IMR-90 (cell line): ENCODE measurements around the gene SETD3. TPM values are rescaled to one million over a fixed set of nuclear protein-coding genes. Genes with fewer than 3 reads are reported as not detected.

Source experiments
- ATAC-seq: fragments of 200-7000 bp; cut with Tn5 transposase; 2 replicates; pipeline ENCODE4 v1.9.1; 2020; ENCODE audit warnings: low read depth, mild to moderate bottlenecking, moderate library complexity
- BruUV-seq: library from RNA; stranded (reverse); fragments of 400-500 nt; replicated peaks from 2 replicates; lab custom pipeline; 2021; lab: Mats Ljungman, UMichigan
- CTCF ChIA-PET: fragments of 300-600 bp; formaldehyde crosslinking; extraction: SDS; loops from one replicate; lab custom pipeline; 2021; ENCODE audit warnings: antibody characterized with exemption; lab: Yijun Ruan, JAX
- POLR2A ChIA-PET: fragments of 300-600 bp; sonication (Branson Sonifier 250); formaldehyde crosslinking; loops from one replicate; lab custom pipeline; 2022; ENCODE audit warnings: antibody characterized with exemption; ENCODE audit not compliant: unreplicated experiment; lab: Charles Lee
- DNase-seq: peaks from one replicate; pipeline ENCODE4 v3.0.0; 2013
- H2AFZ ChIP-seq: replicated peaks from 2 replicates; pipeline ENCODE3; 2013; ENCODE audit warnings: low read length, mild to moderate bottlenecking; ENCODE audit not compliant: poor library complexity
- H2AK5ac ChIP-seq: 2 replicates; pipeline ENCODE4 v1.6.1; 2013; ENCODE audit warnings: low read depth, low read length, inconsistent platforms
- H2AK9ac ChIP-seq: replicated peaks from 2 replicates; pipeline ENCODE3; 2013; ENCODE audit warnings: mild to moderate bottlenecking, low read depth, low read length, moderate library complexity; ENCODE audit not compliant: poor library complexity
- H2BK120ac ChIP-seq: 2 replicates; pipeline ENCODE4 v1.6.1; 2013; ENCODE audit warnings: low read depth, low read length, inconsistent platforms
- H2BK15ac ChIP-seq: 3 replicates; pipeline ENCODE4 v1.6.1; 2013; ENCODE audit warnings: low read depth, low read length, inconsistent platforms
- H2BK20ac ChIP-seq: 2 replicates; pipeline ENCODE4 v1.6.1; 2013; ENCODE audit warnings: low read depth, mild to moderate bottlenecking, inconsistent platforms, low read length, moderate library complexity
- H2BK5ac ChIP-seq: 2 replicates; pipeline ENCODE4 v1.6.1; 2013; ENCODE audit warnings: mild to moderate bottlenecking, low read depth, low read length, inconsistent platforms; ENCODE audit not compliant: poor library complexity, severe bottlenecking
- H3K14ac ChIP-seq: replicated peaks from 2 replicates; pipeline ENCODE4 v1.6.1; 2013; ENCODE audit warnings: low read depth, low read length, inconsistent platforms
- H3K18ac ChIP-seq: 2 replicates; pipeline ENCODE4 v1.6.1; 2013; ENCODE audit warnings: low read depth, low read length, control low read depth
- H3K23ac ChIP-seq: 2 replicates; pipeline ENCODE4 v1.6.1; 2013; ENCODE audit warnings: low read depth, low read length, inconsistent platforms
- H3K27ac ChIP-seq: 2 replicates; pipeline ENCODE4 v1.5.1; 2013; ENCODE audit warnings: mild to moderate bottlenecking, control low read depth, low read length; ENCODE audit not compliant: insufficient read depth
- H3K27me3 ChIP-seq: 2 replicates; pipeline ENCODE4 v1.6.1; 2013; ENCODE audit warnings: low read length; ENCODE audit not compliant: control insufficient read depth, insufficient read depth
- H3K36me3 ChIP-seq: 2 replicates; pipeline ENCODE4 v1.6.1; 2013; ENCODE audit warnings: low read length, mixed read lengths; ENCODE audit not compliant: control insufficient read depth, insufficient read depth
- H3K4ac ChIP-seq: 2 replicates; pipeline ENCODE4 v1.6.1; 2013; ENCODE audit warnings: low read depth, low read length, inconsistent platforms
- H3K4me1 ChIP-seq: 2 replicates; pipeline ENCODE4 v1.6.1; 2013; ENCODE audit warnings: low read length, mixed read lengths; ENCODE audit not compliant: control insufficient read depth, insufficient read depth
- H3K4me2 ChIP-seq: 2 replicates; pipeline ENCODE4 v1.6.1; 2013; ENCODE audit warnings: low read depth, mild to moderate bottlenecking, control low read depth, low read length, moderate library complexity
- H3K4me3 ChIP-seq: 2 replicates; pipeline ENCODE4 v1.5.1; 2013; ENCODE audit warnings: low read depth, mild to moderate bottlenecking, control low read depth, low read length, moderate library complexity; ENCODE audit not compliant: insufficient read depth
- H3K56ac ChIP-seq: 2 replicates; pipeline ENCODE4 v1.6.1; 2013; ENCODE audit warnings: low read length, inconsistent platforms; ENCODE audit not compliant: insufficient read depth; ENCODE audit errors: extremely low read depth
- H3K79me1 ChIP-seq, 2 experiments: 2 replicates each; pipeline ENCODE4 v1.6.1; 2013; ENCODE audit warnings: low read length in 2 of 2, inconsistent platforms in 1 of 2, low read depth in 1 of 2
- H3K9ac ChIP-seq: 2 replicates; pipeline ENCODE4 v1.6.1; 2013; ENCODE audit warnings: low read depth, low read length, control low read depth
- H3K9me1 ChIP-seq: 2 replicates; pipeline ENCODE4 v1.6.1; 2013; ENCODE audit warnings: low read length, inconsistent platforms; ENCODE audit not compliant: insufficient read depth
- H3K9me3 ChIP-seq: 2 replicates; pipeline ENCODE4 v1.6.1; 2013; ENCODE audit warnings: low read length; ENCODE audit not compliant: control insufficient read depth, insufficient read depth
- H4K20me1 ChIP-seq: 2 replicates; pipeline ENCODE4 v1.6.1; 2013; ENCODE audit warnings: low read length, inconsistent platforms; ENCODE audit not compliant: insufficient read depth
- H4K5ac ChIP-seq: 2 replicates; pipeline ENCODE4 v1.6.1; 2013; ENCODE audit warnings: mild to moderate bottlenecking, low read depth, low read length, control low read depth
- H4K8ac ChIP-seq, 2 experiments: 2 replicates each; pipeline ENCODE4 v1.6.1; 2013; ENCODE audit warnings: low read depth in 2 of 2, low read length in 2 of 2, control low read depth in 1 of 2, inconsistent platforms in 1 of 2
- H4K91ac ChIP-seq: 2 replicates; pipeline ENCODE4 v1.6.1; 2013; ENCODE audit warnings: low read depth, low read length, inconsistent platforms; ENCODE audit not compliant: insufficient read depth
- NFE2L2 ChIP-seq: fragments of 150-350 bp; IDR thresholded peaks from 2 replicates; pipeline ENCODE4 v1.6.1; 2016; ENCODE audit warnings: low read depth, mild to moderate bottlenecking, low read length
- RFX5 ChIP-seq: IDR thresholded peaks from 2 replicates; pipeline ENCODE4 v1.8.0; 2012; ENCODE audit warnings: low read depth, mild to moderate bottlenecking, low read length, moderate library complexity
- WGBS, 2 experiments: methylation state at CpG; one replicate each; pipeline versions ENCODE4 v1.1.5 to v1.1.7; 2013; ENCODE audit warnings: missing lambda C conversion rate in 2 of 2; ENCODE audit not compliant: insufficient read length in 1 of 2; ENCODE audit errors: extremely low coverage in 2 of 2; 5-methylcytosine and 5-hydroxymethylcytosine counted together
- dilution Hi-C: fragments of 300-500 bp; cut with HindIII; formaldehyde crosslinking; loops from one replicate; pipeline ENCODE4 v1.14.3; 2018; ENCODE audit warnings: low sequenced_read_pairs; ENCODE audit not compliant: unreplicated experiment
- in situ Hi-C: fragments of 300-500 bp; cut with MboI; formaldehyde crosslinking; loops from 3 replicates; pipeline ENCODE4 v1.14.3; 2019; ENCODE audit warnings: low sequenced_read_pairs, inconsistent platforms, mixed read lengths
- intact Hi-C: fragments of 100-400 bp; cut with micrococcal nuclease; formaldehyde crosslinking; loops from 2 replicates; pipeline ENCODE4 v1.10.0; 2022
- polyA plus RNA-seq, 3 experiments: library from polyadenylated mRNA; depleted of rRNA; stranded (reverse); fragments of >200 nt; gene quantifications; 2 replicates each; pipeline ENCODE4 v1.2.3, GENCODE V29; 2012; ENCODE audit warnings: low replicate concordance in 1 of 3
- total RNA-seq: library from RNA; depleted of rRNA; stranded (reverse); fragments of >200 nt; gene quantifications from 2 replicates; pipeline ENCODE4 v1.2.3, GENCODE V29; 2012
- TF ChIP-seq, protein P1 (sequence below): fragments of 150-350 bp; IDR thresholded peaks from 2 replicates; pipeline ENCODE4 v1.6.1; 2017; ENCODE audit warnings: mild to moderate bottlenecking, antibody characterized with exemption, low read length, low read depth

The SETD3 gene
- total and polyA plus RNA-seq, 2 of the 4 experiments (the other 2 are of a cell fraction): 18.8 to 31.9 TPM

DNA sequence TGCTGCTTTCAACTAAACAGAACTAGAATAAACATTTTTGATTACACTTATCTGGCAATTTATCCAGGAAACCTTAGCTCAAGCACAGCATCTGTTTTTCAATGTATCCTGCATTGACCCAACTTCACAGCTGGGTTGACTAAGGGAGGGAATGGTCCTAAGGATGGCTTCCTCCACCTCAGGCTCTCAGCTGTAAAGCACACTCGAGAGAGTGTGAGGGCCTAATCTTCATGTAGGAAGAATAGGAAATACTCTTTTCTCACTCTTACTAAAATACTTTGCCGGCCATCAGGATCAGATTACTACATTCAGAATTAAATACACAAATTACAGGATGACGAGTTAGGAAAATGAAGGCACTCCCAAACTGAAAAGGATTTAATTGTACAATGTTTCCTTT is 7.2 kb downstream of the SETD3 start:
- dilution Hi-C loops (no loop called here), in situ Hi-C loops (no loop called here), intact Hi-C loops (no loop called here)
- Histone ChIP-seq H4K91ac (no peak overlapping the region), H2AFZ (no peak overlapping the region), H3K14ac (no peak overlapping the region), H4K8ac (no peak overlapping the region), H3K18ac (no peak overlapping the region), H3K4me2 (no peak overlapping the region), H3K4me3 (no peak overlapping the region), H4K5ac (no peak overlapping the region), H3K4ac (no peak overlapping the region), H3K79me1 (peaks cover 39 to 77% of the 10 kb centered on the region in 2 experiments), H3K27me3 (no peaks in the 10 kb centered on the region), H2BK5ac (no peak overlapping the region), H3K9me1 (peaks cover 26% of the 10 kb centered on the region), H3K36me3 (no peaks in the 10 kb centered on the region), H2BK15ac (no peak overlapping the region), H2BK20ac (no peak overlapping the region), H2AK5ac (no peak overlapping the region), H3K9me3 (no peaks in the 10 kb centered on the region), H3K9ac (no peak overlapping the region), H3K23ac (0 out of 2 replicates have a peak overlapping the region, but pooled peaks have one; percentile 24), H2BK120ac (no peak overlapping the region), H3K27ac (no peak overlapping the region), H3K56ac (no peak overlapping the region), H3K4me1 (peaks cover 7% of the 10 kb centered on the region), H2AK9ac (no peak overlapping the region), H4K20me1 (peaks cover 52% of the 10 kb centered on the region)
- WGBS, 2 experiments: 100% methylated on average over 1 of the region's 3 CpGs; no CpG with 5 or more reads in 1 of the 2 experiments
- ChIA-PET CTCF (no interaction called here), POLR2A (no interaction called here)
- no peak for DNase-seq
- no TSS peak for BruUV-seq
- TF ChIP-seq RFX5: no peak
- TF ChIP-seq, protein P1, sequence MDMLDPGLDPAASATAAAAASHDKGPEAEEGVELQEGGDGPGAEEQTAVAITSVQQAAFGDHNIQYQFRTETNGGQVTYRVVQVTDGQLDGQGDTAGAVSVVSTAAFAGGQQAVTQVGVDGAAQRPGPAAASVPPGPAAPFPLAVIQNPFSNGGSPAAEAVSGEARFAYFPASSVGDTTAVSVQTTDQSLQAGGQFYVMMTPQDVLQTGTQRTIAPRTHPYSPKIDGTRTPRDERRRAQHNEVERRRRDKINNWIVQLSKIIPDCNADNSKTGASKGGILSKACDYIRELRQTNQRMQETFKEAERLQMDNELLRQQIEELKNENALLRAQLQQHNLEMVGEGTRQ: no peak
- no peak for TF ChIP-seq NFE2L2
- ATAC-seq: peak; percentile 62
